DOHH2 (cell line): ENCODE data around the gene STK17A.

Experiments used
- H3F3A ChIP-seq: fragments of 200-600 bp; sonication (generic), shearing (Covaris generic); 2 replicates; pipeline ENCODE4 v1.6.0; 2016; ENCODE audit warnings: antibody characterized with exemption, mild to moderate bottlenecking; ENCODE audit not compliant: control insufficient read depth, insufficient read depth
- H3K27ac ChIP-seq: fragments of 200-600 bp; sonication (generic); 2 replicates; pipeline ENCODE4 v1.5.1; 2014; ENCODE audit warnings: low read depth, mild to moderate bottlenecking, low read length, moderate library complexity
- H3K27me3 ChIP-seq: fragments of 200-600 bp; sonication (generic); 2 replicates; pipeline ENCODE4 v1.6.1; 2014; ENCODE audit warnings: mild to moderate bottlenecking, low read length, mixed read lengths; ENCODE audit not compliant: control insufficient read depth
- H3K36me3 ChIP-seq: fragments of 200-600 bp; sonication (generic); 2 replicates; pipeline ENCODE4 v1.6.1; 2014; ENCODE audit warnings: mild to moderate bottlenecking, low read length, moderate library complexity, mixed read lengths; ENCODE audit not compliant: control insufficient read depth
- H3K4me1 ChIP-seq: fragments of 200-600 bp; sonication (generic); 2 replicates; pipeline ENCODE4 v1.6.1; 2014; ENCODE audit warnings: mild to moderate bottlenecking, low read length, mixed read lengths; ENCODE audit not compliant: control insufficient read depth
- H3K4me2 ChIP-seq: fragments of 200-600 bp; sonication (generic); 2 replicates; pipeline ENCODE4 v1.6.0; 2014; ENCODE audit warnings: mild to moderate bottlenecking, low read length, moderate library complexity
- H3K4me3 ChIP-seq: fragments of 200-600 bp; sonication (generic); 2 replicates; pipeline ENCODE4 v1.5.1; 2014; ENCODE audit warnings: mild to moderate bottlenecking, low read length, mixed read lengths
- H3K79me2 ChIP-seq: fragments of 200-600 bp; sonication (generic); 2 replicates; pipeline ENCODE4 v1.6.1; 2014; ENCODE audit warnings: mild to moderate bottlenecking, low read length, mixed read lengths; ENCODE audit not compliant: control insufficient read depth
- H3K9me2 ChIP-seq: fragments of 200-600 bp; sonication (generic); replicated peaks from 2 replicates; pipeline ENCODE4 v1.6.1; 2014; ENCODE audit warnings: mild to moderate bottlenecking, low read length, mixed read lengths; ENCODE audit not compliant: control insufficient read depth
- H3K9me3 ChIP-seq: fragments of 200-600 bp; sonication (generic); 2 replicates; pipeline ENCODE4 v1.6.1; 2014; ENCODE audit warnings: antibody characterized with exemption, low read length, mixed read lengths; ENCODE audit not compliant: control insufficient read depth, insufficient read depth
- H4K20me1 ChIP-seq: fragments of 200-600 bp; sonication (generic); 2 replicates; pipeline ENCODE4 v1.6.0; 2014; ENCODE audit warnings: low read depth, mild to moderate bottlenecking, antibody characterized with exemption, low read length, moderate library complexity; ENCODE audit not compliant: control insufficient read depth, insufficient read depth
- CTCF ChIP-seq: fragments of 200-600 bp; sonication (generic); IDR thresholded peaks from one replicate; pipeline ENCODE4 v1.5.1; 2014; ENCODE audit warnings: antibody characterized with exemption, mild to moderate bottlenecking, low read depth, low read length; ENCODE audit not compliant: poor library complexity, severe bottlenecking
- EZH2phosphoT487 ChIP-seq: fragments of 200-600 bp; sonication (generic); IDR thresholded peaks from 2 replicates; pipeline ENCODE4 v1.6.1; 2017; ENCODE audit warnings: borderline replicate concordance, mild to moderate bottlenecking, antibody characterized with exemption, low read length, moderate library complexity, mixed read lengths

The STK17A gene

GRCh38 chr7:43659549-43659896, 76.6 kb downstream of the STK17A start:
- TF ChIP-seq EZH2phosphoT487 (no peak), CTCF (no peak)
- Histone ChIP-seq H3F3A (no peaks in the 10 kb centered on the region), H3K79me2 (peaks cover 75% of the 10 kb centered on the region), H3K9me2 (no peaks in the 10 kb centered on the region), H3K9me3 (no peaks in the 10 kb centered on the region), H3K4me2 (peak overlapping the region; percentile 29), H4K20me1 (no peaks in the 10 kb centered on the region), H3K27ac (no peak overlapping the region), H3K36me3 (peaks cover 31% of the 10 kb centered on the region), H3K4me3 (no peak overlapping the region), H3K27me3 (no peaks in the 10 kb centered on the region), H3K4me1 (peaks cover 38% of the 10 kb centered on the region)

GRCh38 chr7:43660141-43660540, 77.2 kb downstream of the STK17A start:
- H4K20me1 ChIP-seq: no peaks in the 10 kb centered on the region
- no peaks in the 10 kb centered on the region for H3K27me3 ChIP-seq
- peaks cover 77% of the 10 kb centered on the region for H3K79me2 ChIP-seq
- no peaks in the 10 kb centered on the region for H3K9me3 ChIP-seq
- H3K4me1 ChIP-seq: peaks cover 40% of the 10 kb centered on the region
- no peaks in the 10 kb centered on the region for H3K9me2 ChIP-seq
- TF ChIP-seq CTCF (no peak), EZH2phosphoT487 (no peak)
- peaks cover 4% of the 10 kb centered on the region; the same call in 1 of the 2 replicates for H3F3A ChIP-seq
- no peak overlapping the region for H3K4me2 ChIP-seq
- no peak overlapping the region for H3K4me3 ChIP-seq
- no peak overlapping the region for H3K27ac ChIP-seq
- H3K36me3 ChIP-seq: peaks cover 32% of the 10 kb centered on the region

GRCh38 chr7:43664681-43665080, 81.8 kb downstream of the STK17A start:
- peaks cover 40% of the 10 kb centered on the region for H3K36me3 ChIP-seq
- H4K20me1 ChIP-seq: no peaks in the 10 kb centered on the region
- peaks cover 28% of the 10 kb centered on the region; the same call in 1 of the 2 replicates for H3K9me3 ChIP-seq
- H3K4me1 ChIP-seq: peaks cover 69% of the 10 kb centered on the region
- no peak for TF ChIP-seq CTCF
- no peak for TF ChIP-seq EZH2phosphoT487
- H3K9me2 ChIP-seq: no peaks in the 10 kb centered on the region
- H3K4me3 ChIP-seq: peak overlapping the region; percentile 30
- H3F3A ChIP-seq: peaks cover 11% of the 10 kb centered on the region
- peak overlapping the region; percentile 15 for H3K27ac ChIP-seq
- H3K27me3 ChIP-seq: no peaks in the 10 kb centered on the region
- peak overlapping the region; percentile 51 for H3K4me2 ChIP-seq
- peaks cover 86% of the 10 kb centered on the region for H3K79me2 ChIP-seq

- H3K4me2 ChIP-seq: no peak overlapping the region
- no peak overlapping the region for H3K27ac ChIP-seq
- H3K4me1 ChIP-seq: peaks cover 78% of the 10 kb centered on the region
- H3K4me3 ChIP-seq: no peak overlapping the region
- peaks cover 62% of the 10 kb centered on the region for H3K36me3 ChIP-seq
- H3F3A ChIP-seq: peaks cover 12% of the 10 kb centered on the region
- peaks cover 92% of the 10 kb centered on the region for H3K79me2 ChIP-seq
- TF ChIP-seq EZH2phosphoT487 (no peak), CTCF (no peak)
- no peaks in the 10 kb centered on the region for H3K9me2 ChIP-seq
- no peaks in the 10 kb centered on the region for H3K27me3 ChIP-seq
- H4K20me1 ChIP-seq: no peaks in the 10 kb centered on the region
- peaks cover 46% of the 10 kb centered on the region for H3K9me3 ChIP-seq
Observed at GRCh38 chr7:43666938-43667337, 84.0 kb downstream of the STK17A start.
